Lower leg skin (tissue), 3 donors: ENCODE results near the gene SYPL1.

Experiments
- POLR2A ChIP-seq, 2 donors: fragments of 450-650 bp; IDR thresholded peaks; one replicate each; pipeline ENCODE4 v1.6.1; 2016 to 2017; ENCODE audit warnings: antibody characterized with exemption in 2 of 2, mild to moderate bottlenecking in 1 of 2, moderate library complexity in 1 of 2
- TF ChIP-seq, protein P1 (sequence below), 3 donors: fragments of 450-650 bp; IDR thresholded peaks; one replicate each; pipeline ENCODE4 v1.5.1; 2016; ENCODE audit warnings: antibody characterized with exemption in 3 of 3, mild to moderate bottlenecking in 3 of 3, moderate library complexity in 2 of 3

DNA sequence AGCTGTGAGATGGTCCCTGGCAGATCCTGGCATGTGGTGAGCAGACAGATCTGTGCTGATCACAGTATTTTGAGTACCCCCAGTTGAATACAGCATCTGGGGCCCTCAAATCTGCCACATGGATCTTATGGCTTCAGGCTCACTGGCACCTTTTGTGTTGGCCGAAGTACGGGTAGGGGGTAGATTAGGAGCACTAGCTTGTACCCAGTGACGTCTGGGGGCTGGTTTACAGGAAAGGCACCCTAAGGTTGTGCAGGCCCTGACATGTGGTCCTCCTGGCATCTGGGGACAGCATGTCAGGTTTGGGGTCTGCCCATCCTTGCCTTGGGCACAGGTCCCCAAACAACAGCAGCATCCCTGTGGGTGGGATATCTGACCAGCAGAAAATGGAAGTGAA lies 53.2 kb downstream of the SYPL1 start:
- TF ChIP-seq, protein P1, sequence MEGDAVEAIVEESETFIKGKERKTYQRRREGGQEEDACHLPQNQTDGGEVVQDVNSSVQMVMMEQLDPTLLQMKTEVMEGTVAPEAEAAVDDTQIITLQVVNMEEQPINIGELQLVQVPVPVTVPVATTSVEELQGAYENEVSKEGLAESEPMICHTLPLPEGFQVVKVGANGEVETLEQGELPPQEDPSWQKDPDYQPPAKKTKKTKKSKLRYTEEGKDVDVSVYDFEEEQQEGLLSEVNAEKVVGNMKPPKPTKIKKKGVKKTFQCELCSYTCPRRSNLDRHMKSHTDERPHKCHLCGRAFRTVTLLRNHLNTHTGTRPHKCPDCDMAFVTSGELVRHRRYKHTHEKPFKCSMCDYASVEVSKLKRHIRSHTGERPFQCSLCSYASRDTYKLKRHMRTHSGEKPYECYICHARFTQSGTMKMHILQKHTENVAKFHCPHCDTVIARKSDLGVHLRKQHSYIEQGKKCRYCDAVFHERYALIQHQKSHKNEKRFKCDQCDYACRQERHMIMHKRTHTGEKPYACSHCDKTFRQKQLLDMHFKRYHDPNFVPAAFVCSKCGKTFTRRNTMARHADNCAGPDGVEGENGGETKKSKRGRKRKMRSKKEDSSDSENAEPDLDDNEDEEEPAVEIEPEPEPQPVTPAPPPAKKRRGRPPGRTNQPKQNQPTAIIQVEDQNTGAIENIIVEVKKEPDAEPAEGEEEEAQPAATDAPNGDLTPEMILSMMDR (IDR thresholded peaks at IDR 0.05): no peak
- no peak for TF ChIP-seq POLR2A (IDR thresholded peaks at IDR 0.05)
